HG03196 (cell line): Measurements from ENCODE around the gene BARHL1.

Experiments used
- ATAC-seq: cut with Tn5 transposase; IDR thresholded peaks from one replicate; pipeline ENCODE4 v1.9.1; 2021; ENCODE audit not compliant: unreplicated experiment

The BARHL1 gene

GRCh38 chr9:132610661-132611060 lies 28.3 kb downstream of the BARHL1 start:
- ATAC-seq, result no peak

GRCh38 chr9:132614324-132614723 lies 31.9 kb downstream of the BARHL1 start:
- ATAC-seq, result no peak

GRCh38 chr9:132615774-132616173 lies 33.4 kb downstream of the BARHL1 start:
- no peak for ATAC-seq

- no peak for ATAC-seq
Measured at GRCh38 chr9:132616725-132617124, 34.3 kb downstream of the BARHL1 start.

GRCh38 chr9:132622159-132622558 lies 39.8 kb downstream of the BARHL1 start:
- no peak for ATAC-seq

- ATAC-seq, result no peak
Measured at GRCh38 chr9:132626285-132626684, 43.9 kb downstream of the BARHL1 start.

GRCh38 chr9:132627106-132627505 lies 44.7 kb downstream of the BARHL1 start:
- ATAC-seq, result no peak

GRCh38 chr9:132627594-132627993 lies 45.2 kb downstream of the BARHL1 start:
- ATAC-seq, result no peak

- no peak for ATAC-seq
Measured at GRCh38 chr9:132628746-132629145, 46.3 kb downstream of the BARHL1 start.

GRCh38 chr9:132630116-132630515 lies 47.7 kb downstream of the BARHL1 start:
- no peak for ATAC-seq

- ATAC-seq, result no peak
Measured at GRCh38 chr9:132630811-132631210, 48.4 kb downstream of the BARHL1 start.

- no peak for ATAC-seq
Measured at GRCh38 chr9:132631280-132631679, 48.9 kb downstream of the BARHL1 start.

GRCh38 chr9:132631685-132632084 lies 49.3 kb downstream of the BARHL1 start:
- ATAC-seq, result no peak

- ATAC-seq, result no peak
Measured at GRCh38 chr9:132632413-132633129, 50.2 kb downstream of the BARHL1 start.

- no peak for ATAC-seq
Measured at GRCh38 chr9:132634327-132634726, 51.9 kb downstream of the BARHL1 start.

- ATAC-seq, result no peak
Measured at GRCh38 chr9:132637351-132637750, 54.9 kb downstream of the BARHL1 start.

- ATAC-seq, result no peak
Measured at GRCh38 chr9:132637801-132638200, 55.4 kb downstream of the BARHL1 start.

- ATAC-seq, result no peak
Measured at GRCh38 chr9:132638240-132638639, 55.8 kb downstream of the BARHL1 start.

GRCh38 chr9:132639322-132639721 lies 56.9 kb downstream of the BARHL1 start:
- no peak for ATAC-seq
